Stimulated activated CD4-positive, alpha-beta T cell treated with anti-CD3 and anti-CD28 coated beads, Interleukin-12 subunit alpha, Interleukin-12 subunit beta, amount 100 ng/mL, for 4 hours (primary cell): Measurements from ENCODE around the gene HARS1.
"Not testable (repeated sequence)": the region's sequence is repeated elsewhere in the genome, so short reads cannot be mapped to it uniquely, and the experiment has no call there.

Experiments used
- DNase-seq: peaks from one replicate; pipeline ENCODE4 v3.0.0-alpha.2; 2020

The HARS1 gene

DNA sequence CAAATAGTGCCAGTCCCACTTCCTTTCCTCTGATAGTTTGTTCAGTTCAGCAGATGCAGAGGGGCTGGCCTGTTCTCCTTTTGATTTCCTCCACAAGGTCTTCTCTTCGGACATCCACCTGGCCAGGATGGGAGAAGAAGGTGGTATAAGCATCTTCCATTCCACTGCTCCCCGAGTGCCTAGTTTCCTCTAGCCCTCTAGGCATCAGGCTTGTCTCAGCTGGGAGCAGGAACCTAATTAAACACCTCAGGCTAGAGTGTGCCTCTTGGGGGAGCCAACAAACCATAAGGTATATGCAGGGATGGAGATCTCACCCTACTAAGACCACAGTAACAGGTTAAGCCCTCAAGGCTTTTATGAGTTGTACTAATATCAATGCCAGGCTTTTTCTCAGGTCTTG is 17.0 kb downstream of the HARS1 start:
- no peak for DNase-seq

DNA sequence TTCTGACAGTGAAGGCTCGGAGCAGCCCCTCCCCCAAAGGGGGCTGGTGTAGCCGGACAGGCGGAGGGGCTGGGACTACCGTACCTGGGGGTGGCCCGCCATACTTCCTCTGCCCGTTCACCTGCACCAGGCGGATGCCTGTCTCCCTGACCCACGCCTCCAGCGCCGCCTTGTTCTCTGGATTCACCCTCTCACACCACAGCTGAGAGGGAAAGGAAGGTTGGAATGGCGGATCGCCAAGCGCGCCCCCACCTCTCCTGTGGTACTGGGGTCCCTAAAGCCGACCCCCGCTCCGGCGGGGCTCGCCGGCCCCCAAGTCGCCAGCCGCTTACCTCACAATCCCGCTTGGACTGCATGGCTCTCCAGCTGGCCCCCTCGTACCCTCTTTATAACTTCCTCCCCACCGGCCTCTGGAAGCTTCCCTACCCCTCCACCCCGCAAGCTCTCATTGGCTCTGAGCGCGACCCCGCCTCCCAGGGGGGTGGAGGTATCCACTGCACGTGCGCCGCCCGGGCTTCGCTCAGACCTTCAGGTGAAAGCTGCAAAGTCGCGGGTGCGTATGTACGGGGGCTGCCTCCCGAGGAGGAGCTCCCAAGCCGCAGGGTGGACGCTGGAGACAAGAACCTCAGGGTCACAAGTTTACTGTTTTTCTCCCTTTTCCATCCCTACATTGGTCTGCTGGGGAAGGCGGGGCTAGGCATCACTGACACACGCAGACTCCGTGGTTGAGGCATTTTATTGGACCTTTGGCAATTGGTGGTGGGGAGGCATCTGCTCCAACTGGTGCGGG is 17.8 kb downstream of the HARS1 start, which contains the start of gene DND1:
DND1 (minus strand) TSS at position 390 of the 790 bp plus-strand sequence; CDS start at position 356, 34 bp downstream.
- no peak for DNase-seq

DNA sequence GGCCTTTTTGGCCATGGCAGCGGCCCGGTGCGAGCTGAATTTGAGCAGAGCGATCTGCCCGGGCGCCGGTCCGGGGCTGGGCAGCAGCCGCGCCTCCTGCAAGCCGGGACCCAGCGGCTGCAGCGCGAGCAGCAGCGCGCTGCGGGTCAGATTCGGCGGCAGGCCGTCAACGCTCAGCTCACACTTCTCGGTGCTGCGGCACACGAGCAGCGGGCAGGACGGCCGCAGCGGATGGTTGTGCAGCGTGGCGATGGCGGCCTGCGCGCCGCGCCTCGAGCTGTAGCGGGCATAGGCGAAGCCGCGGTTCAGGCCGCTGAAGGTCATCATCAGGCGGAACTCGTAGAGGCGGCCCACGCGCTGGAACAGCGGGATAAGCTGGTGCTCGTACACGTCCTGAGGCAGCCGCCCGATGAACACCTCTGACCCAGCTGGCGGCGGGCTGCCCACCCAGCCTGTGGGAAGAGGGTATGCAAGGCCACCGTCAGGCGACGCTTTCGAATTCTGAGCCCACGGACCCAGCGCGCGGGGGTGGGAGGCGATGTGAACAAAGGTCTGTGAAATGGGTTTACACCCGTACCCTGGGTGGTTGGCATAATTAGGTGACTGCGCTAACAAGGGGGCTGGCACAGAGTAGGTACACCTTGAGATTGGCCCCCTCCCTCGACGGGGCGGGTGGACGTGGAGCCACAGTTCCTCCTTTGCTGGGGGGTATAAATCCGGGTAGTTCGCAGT is 18.5 kb downstream of the HARS1 start:
- DNase-seq = no peak

DNA sequence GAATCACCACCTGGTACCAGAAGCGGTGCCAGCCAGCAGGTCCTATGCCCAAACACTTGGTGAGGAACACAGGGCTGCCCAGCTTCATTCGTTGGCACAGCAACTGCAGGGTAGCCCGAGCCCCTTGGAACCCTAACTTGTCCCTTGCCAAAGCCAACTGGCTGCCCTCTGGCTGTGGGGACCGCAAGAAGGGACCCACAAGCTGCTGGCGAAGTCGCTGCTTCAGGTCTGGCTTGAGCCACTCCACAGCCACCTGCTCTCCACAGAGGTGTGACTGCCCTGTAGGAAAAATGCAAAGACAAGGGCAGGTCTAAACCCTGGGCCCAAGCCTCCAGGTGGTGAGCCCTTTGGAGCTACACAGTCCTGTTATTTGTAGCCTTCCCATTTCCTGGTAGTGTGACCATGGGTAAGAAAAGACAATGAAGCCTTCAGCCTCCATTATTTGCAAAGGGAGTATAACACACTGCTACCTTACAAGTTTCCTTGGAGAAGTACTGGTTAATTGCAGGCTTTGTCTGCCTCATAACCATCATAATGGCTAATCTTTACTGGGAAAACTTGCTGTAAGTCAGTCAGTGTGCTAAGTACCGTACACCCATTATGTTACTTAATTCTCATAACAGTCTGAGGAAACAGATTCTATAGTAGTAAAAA is 19.6 kb downstream of the HARS1 start:
- DNase-seq = no peak

DNA sequence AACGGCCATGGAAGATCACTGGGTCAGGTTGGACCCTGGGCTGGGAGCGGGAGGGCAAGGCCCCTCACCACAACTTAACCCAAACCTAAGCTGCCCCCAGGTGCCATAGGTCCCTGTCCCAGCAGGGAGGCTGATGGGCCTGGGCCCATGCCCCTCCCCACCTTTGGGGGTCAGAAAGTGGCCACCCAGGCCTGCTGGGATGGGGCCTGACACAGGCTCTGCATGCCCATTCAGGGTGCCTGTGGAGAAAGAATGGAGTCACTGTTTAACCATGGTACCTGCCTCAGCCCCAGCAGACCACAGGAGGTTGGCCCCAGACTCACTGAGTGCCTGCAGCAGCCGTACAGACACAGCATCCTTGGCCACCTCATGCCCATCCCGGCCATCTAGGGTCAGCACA is 20.1 kb downstream of the HARS1 start:
- DNase-seq = not testable (repeated sequence)

DNA sequence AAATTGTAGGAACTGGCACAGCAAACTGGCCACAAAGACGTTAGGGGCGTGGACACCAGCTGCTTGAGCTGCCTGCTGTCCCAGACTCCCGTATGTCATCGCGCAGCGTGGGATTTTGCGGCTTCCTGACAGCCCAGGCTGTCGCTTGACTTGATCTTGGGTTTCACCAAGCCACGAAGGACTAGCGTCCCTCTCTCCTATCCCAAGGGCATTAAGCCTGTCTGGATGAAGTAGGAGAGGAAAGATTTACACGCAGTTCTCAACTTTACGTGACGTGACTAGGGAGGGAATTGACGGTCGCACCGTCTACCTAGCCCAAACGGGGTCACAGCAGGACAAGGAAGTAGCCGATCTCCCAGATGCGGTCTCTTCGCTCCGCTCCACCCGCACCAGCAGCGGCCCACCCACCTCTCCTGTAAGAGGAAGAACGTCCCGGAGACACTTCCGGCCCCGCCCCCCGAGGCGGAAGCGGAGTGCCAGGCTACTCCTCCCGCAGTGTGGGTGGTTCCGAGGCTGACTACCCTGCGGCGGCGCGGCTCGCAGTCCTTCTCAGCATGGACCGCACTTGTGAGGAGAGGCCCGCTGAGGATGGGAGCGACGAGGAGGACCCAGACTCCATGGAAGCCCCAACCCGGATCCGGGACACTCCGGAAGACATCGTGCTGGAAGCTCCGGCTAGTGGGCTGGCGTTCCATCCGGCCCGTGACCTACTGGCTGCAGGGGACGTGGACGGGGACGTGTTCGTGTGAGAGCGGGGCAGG is 26.6 kb downstream of the HARS1 start, which contains the start of gene WDR55:
WDR55 (plus strand) TSS at position 546 of the 761 bp plus-strand sequence; CDS start at position 555, 9 bp downstream.
- peak; percentile 95 for DNase-seq

DNA sequence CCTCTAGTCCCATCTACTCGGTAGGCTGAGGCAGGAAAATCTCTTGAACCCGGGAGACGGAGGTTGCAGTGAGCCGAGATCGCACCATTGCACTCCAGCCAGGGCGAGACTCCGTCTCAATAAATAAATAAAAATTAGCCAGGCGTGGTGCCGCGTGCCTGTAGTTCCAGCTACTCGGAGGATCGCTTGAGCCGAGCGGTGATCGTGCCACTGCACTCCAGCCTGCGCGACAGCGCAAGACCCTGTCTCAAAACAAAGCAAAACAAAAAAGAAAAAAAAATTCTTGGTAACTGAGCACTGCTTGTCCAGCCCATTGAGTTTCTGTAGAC is 27.2 kb downstream of the HARS1 start:
- DNase-seq = no peak

DNA sequence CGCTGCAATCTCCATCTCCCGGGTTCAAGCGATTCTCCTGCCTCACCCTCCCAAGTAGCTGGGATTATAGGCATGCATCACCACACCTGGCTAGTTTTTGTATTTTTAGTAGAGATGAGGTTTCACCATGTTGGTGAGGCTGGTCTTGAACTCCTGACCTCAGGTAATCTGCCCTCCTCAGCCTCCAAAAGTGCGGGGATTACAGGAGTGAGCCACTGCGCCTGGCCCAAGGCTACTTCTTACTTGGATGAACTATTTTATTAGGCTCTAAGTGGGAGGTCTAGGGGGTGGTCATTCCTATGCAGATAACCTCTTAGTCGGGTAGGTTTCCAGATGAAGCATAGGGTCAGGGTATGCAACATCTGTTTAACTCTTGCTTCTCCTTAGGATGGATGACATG is 30.8 kb downstream of the HARS1 start:
- not testable (repeated sequence) for DNase-seq

DNA sequence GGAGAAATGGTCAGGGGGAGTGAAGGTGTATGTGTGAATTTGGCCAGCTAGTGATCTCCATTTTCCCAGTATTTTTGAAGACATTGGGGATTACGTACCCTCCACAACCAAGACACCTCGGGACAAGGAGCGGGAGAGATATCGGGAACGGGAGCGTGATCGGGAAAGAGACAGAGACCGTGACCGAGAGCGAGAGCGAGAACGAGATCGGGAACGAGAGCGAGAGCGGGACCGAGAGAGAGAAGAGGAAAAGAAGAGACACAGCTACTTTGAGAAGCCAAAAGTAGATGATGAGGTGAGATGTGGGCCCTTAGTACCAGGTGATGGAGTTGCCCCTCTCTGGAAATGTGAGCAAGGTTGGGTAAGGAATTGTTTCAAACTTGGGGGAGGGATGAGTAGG is 32.3 kb downstream of the HARS1 start:
- no peak for DNase-seq

DNA sequence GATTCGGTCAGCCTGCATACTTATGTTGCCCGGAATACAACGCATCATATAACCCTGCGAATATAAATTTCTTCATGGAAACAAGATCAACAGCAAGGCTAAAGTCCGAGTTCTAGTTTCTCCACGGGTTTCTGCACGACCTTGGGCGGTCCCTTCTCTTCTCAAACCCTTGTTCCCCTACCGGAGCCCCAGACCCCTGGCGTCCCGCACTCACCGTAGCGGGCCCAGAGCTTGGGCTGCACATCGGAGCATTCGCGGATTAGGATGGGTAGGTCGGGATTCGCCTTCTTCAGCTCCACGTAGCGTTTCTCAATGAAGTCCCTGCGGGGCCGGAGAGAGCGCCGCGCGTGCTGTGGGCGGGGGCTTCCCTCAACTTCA is 44.1 kb downstream of the HARS1 start:
- DNase-seq = no peak

DNA sequence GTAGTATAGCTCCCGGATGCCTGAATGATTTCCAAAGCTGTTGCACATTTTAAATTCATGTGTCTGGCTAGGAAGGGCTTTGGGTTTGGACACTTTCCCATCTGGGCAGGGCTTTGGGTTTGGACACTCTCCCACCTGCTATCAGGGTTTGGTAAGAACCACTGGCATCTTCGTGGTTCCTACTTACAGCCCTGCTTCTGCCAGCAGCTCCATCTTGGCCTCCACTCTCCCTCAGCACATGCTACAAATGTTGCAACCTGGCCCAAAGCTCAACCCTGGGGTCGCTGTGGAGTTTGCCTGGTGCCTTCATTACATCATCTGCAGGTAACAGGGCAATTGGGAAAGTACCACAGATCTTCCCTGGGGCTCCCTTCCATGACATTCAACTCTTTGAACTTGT is 48.5 kb downstream of the HARS1 start:
- DNase-seq = no peak

DNA sequence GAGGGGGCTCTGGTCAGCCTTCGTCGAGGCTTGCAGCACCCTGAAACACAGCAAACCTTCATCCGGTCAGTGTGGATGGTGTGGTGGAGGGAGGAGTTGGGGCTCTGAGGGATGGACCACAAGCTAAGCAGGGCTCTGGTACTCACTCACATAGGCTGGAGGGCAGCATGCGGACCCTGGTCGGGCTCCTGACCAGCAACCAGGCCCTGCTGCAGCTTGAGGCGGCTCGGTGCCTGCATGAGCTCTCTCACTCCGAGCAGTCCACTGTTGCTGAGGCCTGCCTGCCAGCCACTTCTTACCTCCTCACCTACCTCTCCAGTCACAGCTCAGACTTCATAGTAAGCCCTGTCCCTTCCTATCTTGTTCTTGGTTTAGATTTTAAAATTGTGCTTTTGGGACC is 49.5 kb downstream of the HARS1 start:
- DNase-seq = no peak

DNA sequence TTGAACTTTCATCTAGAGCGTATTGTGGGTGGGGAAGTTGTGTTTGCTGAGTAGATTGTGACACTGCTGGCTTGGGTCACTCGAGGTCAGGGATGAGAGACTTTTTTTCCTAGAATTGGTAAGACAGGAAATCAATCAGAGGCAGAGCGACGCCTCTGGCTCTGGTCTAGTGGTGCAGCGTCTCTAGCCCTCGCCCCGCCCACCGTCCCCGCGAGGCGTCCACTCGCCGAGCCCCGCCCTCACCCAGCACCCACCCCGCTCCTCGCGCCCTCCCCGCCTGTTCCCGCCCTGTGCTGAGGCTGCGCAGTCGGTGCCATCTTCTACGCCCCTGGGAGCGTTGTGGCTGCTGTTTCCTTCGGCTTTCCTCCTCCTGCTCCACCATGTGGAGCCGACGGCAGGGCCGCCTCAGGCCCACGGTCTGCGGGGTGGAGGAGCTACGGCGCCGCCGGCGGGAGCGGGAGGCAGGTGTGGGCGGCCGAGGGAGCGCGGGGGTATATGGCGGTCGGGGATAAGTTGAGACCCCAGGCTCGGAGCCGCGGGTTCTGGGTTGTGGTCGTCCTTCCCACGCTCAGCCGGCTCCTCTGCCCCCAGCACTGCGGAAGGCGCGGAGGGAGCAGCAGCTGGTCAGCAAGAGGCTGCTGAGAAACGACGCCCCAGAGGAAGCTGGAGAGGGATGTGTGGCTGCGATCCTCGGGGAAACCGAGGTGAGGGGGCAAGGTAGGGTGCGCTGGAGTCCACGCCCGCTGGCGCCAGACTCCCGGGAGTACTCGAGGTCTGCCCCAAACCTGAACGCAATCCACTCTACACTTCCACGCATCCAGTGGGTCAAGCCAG is 51.8 kb downstream of the HARS1 start, which contains the start of gene TMCO6:
TMCO6 (plus strand) TSS at position 304 of the 834 bp plus-strand sequence; CDS start at position 381, 77 bp downstream.
- DNase-seq = peak; percentile 98

DNA sequence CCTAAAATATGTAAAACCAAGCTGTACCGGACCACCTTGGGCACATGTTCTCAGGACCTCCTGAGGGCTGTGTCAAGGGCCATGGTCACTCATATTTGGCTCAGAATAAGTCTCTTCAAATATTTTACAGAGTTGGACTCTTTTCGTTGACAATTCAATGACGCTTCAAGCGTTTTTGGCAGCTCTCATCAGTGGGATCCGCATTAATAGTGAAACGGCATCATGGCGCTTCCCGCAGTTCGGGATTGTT is 52.3 kb downstream of the HARS1 start:
- not testable (repeated sequence) for DNase-seq

DNA sequence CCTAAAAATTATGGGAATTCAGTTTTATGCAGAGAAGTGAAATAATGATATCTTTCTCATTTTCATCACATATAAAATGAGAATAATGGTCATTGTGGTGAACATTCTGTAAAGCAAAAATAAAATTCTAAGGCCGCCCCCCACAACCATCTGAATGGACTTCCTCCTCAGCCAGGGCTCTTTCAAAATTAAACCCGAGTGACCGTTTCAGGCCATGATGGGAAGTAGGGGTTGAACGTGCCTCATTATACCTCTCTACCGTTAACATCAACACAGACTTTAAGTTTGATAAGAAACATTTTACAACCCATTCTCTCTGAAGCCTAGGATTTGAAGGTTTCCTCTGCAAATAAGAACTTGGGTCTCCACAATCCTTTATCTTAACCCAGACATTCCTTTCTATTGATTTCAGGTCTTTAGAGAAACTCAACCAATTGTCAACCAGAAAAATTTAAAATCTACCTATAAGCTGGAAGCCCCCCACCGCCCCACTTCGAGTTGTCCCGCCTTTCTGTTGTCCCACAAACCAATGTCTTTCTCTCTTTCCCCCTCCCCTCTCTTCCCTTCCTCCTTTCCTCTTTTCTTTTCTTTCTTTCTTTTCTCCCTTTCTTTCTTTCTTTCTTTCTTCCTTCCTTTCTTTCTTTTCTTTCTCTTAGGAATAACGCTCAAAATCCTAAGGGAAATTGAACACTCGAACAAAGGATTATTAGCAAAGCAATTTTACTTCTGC is 53.6 kb downstream of the HARS1 start:
- DNase-seq = no peak

DNA sequence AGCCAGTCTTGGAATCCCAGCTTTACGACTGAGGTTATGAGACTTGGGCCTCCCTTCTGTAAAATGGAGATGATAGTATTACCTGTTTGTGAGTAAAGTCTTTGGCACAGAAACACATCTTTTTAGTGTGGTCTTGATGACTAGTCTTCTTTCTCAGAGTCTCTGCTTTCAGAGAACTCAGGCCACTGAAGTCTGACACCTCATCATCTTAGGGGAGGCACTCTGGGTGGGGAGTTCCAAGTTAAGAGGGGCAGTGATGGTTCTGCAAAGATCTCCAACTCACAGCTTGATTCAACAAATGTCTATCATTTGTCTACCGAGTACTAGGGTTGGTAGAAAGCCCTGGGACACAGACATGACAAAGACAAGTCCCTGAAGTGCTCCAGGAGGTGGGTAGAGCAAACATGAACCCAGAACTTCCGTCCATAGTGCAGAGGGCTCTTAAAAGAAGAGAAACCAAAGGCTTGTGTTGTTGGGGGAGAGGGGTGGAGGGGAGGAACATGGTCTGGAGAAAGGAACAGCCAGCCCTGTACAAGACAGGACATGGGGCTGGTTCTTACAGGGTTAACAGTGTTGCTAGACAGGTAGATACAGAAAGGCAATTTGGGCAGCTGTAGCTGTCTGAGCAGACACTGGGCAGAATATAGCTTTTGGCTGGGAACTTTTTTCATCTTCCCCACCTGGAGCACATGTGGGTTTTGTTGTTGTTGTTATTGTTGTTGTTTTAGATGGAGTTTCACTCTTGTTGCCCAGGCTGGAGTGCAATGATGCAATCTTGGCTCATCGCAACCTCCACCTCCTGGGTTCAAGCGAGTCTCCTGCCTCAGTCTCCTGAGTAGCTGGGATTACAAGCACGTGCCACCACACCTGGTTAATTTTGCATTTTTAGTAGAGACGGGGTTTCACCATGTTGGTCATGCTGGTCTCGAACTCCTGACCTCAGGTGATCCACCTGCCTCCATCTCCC is 55.6 kb downstream of the HARS1 start:
- no peak for DNase-seq

DNA sequence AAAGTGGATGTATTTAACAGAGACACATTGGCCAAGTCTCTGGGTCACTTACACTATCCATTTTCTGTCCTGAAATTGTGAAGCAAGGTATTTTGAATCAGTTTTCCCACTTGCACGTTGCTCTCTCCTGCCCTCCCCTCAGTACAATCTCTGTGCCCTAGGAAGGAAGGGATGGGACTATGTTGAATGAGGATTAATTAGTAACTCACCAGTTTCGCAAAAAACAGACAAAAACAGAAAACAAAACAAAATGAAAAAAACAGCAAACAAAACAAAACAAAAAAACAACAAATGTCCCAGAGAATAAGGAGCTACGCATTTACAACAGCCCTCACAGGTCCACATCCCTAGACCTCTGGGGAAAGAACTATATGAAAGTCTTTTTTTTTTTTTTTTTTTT is 57.1 kb downstream of the HARS1 start:
- no peak for DNase-seq

DNA sequence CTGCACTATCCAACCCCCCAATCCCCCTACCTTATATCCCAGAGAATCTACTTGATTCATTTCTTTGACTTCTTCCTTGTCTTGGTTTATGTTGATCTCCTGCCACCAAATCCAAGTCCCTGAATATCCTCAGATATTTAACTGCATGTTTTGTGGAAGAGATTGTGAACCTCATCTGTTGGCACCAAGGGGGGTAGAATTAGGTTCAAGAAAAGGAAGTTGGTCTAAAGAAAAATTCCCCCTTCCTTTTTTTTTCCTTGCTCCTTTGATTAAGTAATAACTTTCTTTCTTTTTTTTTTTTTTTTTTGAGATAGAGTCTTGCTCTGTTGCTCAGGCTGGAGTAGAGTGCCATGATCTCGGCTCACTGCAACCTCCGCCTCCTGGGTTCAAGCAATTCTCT is 57.7 kb downstream of the HARS1 start:
- no peak for DNase-seq

DNA sequence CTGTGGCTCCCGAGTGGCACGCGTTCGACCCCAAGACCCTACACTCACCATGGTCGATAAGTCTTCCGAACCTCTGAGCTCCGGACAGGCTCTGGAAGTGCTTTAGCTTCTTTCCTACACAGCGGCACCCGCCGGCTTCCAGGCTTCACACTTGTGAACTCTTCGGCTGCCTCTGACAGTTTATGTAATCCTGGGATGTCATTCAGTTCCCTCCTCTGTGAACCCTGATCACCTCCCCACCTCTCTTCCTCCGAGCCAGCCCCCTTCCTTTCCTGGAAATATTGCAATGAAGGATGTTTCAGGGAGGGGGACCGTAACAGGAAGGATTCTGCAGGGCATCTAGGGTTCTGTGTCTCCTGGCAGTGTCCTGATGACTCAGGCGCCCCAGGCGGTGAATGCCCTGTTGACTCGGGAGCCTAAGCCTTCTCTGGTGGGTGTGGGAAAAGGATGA is 58.1 kb downstream of the HARS1 start, which contains the start of gene CD14:
CD14 (minus strand) TSS at position 155 of the 451 bp plus-strand sequence; CDS start at position 51, 104 bp downstream.
- no peak for DNase-seq
